Measurements from ENCODE around the gene ANTKMT.
"Not testable (repeated sequence)": the region's sequence is repeated elsewhere in the genome, so short reads cannot be mapped to it uniquely, and the experiment has no call there.

Gene ANTKMT

DNA sequence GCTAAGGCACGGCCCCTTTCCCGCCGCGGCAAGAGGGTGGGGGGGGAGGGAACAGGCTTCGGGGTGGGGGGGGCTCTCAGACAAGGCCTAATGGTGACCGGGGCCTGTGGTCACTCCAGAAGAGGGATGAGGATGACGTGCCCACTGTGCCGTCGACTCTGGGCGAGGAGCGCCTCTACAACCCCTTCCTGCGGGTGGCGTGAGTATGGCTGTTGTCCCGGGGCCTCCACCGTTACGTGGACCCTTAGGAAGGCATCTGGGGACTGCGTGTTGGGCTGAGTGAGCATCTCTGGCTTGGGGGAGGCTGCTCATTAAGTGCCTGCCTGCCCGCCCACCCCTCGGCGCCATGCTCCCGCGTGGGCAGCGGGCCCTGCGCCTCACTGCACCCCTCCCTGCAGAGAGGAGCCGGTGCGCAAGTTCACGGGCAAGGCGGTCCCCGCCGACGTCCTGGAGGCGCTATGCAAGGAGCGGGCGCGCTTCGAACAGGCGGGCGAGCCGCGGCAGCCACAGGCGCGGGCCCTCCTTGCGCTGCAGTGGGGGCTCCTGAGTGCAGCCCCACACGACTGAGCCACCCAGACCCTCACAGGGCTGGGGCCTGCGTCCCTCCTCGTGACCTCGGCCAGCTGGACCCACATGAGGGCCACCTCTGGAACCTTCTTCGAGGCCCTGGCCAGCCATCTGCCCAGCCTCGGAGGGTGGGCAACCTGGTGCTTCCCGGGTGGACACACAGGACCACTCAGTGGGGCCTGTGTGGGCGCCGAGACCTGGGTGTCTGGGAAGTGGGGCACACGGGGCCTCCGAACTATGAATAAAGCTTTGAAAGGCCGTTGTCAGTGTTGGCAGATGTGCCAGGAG lies 8.2 kb downstream of the ANTKMT start:
- no peak for DNase-seq

DNA sequence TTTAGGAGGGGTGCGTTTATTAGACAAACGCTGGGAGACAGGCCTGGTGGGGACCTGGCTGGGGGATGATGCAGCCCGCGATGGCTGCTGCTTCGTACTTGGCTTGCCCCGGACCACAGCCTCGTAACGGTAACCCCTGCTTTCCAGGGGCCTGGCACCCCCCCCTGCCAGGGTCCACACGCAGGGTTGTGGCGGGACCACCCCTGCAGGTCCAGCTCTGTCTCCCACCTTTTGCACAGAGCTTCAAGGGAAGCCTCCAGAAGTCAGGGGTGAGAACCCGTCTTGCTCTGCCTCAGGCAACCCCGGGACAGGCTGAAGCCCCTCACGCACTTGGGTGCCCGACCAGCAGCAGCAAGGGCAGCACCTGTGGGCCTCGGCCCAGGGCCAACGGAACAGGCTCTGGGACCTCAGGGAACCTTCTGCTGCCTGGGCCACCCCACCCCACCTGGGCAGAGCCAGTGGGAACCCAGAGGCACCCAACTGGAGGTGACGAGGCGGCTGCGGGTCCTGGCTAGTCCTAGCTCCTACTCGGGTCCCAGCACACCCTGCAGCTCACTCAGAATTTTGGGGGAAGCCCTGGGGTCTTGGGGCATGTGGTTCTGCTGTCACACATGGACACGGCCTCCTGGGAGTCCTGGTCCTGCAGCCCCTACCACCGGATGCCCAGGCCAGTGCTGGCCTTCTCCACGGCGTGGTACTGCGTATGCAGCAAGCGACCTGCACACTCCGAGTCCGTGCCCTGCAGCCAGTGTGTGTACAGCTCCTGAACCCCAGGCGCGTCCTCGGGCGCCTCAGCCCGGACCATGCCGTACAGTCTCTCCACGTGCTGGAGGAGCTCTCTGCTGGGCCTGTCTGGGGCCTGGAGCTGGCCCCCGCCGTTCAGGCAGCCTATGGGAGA lies 9.1 kb downstream of the ANTKMT start:
- DNase-seq, result no peak

DNA sequence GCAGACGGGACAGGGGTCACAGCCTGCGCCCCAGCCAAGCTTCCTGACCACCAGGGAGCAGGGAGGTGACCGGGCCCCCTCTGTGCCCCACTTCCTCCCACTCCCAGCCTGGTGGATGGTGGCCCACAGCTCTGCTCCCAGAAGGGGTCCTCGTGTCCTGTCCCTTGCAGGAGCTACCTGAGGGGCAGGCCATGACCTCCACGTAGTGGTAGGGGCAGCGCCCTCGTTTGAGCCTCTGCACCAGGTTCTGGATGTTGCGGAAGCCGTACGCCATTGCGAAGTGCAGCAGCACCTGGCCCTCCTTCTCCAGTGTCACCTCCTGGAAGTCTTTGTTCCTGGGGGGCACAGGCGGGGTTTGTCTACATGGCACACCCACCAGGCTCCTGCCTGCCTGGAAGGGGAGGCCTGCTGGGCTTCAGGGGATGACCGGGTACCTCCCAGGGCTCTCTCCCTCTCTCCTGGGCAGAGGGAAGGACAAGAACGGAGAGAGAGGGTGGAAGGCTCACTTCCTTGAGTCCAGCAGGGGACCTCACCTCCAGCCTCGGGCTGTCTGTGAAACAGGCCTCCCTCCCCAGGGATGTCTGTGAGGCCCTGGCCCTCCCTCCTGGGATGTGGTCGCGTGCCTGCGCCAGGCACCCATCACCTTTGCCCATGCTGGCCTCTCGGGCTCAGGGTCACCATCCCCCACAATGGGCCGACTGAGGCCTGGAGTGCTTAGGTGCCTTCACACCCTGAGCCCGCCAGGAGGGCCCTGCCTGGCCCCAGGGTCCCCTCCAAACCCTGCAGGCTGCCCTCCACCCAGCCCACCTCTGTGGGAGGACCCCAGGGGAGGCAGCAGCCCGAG lies 9.9 kb downstream of the ANTKMT start:
- DNase-seq, result no peak

DNA sequence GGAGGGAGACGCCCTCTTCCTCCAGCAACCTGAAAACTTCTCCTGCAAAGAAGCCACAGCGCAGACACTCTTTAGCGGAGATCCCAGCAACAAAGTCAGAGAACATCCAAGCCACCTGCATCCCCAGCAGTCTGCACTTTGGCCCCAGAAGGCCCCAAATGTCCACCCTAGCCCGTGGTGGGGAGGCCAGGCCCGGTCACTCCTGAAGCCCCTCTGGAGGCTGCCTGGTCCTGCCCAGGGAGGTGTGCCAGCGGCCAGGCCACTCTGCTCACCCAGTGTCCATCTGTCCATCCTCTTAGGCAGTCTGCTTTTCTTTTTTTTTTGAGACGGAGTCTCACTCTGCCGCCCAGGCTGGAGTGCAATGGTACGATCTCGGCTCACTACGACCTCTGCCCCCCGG lies 11.4 kb downstream of the ANTKMT start:
- no peak for DNase-seq

DNA sequence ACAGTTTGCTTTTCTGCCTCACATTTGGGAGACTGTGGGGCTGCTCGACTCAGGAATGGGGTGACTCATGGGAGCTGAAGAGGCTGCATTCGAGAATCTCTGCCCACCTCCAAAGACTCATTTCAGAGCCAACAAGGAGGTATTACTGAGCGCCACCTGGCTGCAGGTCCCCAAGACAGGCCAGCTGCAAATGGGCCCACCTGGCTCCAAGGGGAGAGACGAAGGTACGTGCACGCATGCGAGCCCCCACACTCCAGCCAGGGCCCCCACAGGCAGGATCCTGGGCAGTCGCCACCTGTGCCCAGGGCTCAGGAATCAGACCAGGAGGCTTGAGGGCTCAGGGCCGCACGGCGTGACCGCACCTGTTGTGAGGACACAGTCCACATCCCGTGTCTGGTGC lies 12.0 kb downstream of the ANTKMT start:
- DNase-seq, result no peak

DNA sequence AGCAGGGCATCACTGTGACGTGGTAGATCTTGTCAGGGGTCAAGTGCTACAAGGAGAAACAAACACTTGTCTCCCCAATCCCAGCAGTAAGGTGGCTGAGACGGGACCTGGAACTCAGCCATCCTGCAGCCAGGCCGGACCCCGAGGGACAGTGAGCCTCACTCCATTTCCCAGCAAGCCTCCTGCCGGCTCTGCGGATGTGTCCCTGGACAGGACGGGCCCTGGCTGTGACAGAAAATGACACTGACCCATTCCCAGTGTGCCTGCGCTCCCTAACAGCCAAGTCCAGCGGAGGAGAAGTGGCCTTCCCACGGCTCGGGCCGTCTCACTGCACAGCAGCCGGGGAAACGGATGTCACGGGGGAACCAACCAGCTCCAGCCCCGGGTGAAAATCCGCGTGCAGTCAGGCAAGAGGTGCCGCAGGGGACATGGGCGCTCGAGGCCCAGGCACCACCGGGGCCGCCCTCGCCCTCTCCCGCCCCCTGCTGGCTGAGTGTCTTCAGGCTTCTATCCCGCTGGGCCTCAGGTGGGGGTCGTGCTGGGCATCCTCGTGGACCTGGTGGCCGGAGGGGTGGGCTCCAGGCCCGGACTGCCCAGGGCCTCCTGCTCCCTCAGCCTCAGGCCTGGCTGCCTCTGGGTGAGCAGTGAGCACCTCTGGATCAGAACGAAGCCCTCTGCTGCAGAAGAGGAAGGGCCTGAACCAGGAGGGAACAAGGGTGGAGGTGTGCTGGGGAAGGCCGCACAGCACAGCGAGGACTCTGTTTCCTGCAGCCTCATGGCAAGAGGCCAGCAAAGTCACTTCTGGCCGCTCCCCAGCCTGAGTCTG lies 12.6 kb downstream of the ANTKMT start:
- no peak for DNase-seq

DNA sequence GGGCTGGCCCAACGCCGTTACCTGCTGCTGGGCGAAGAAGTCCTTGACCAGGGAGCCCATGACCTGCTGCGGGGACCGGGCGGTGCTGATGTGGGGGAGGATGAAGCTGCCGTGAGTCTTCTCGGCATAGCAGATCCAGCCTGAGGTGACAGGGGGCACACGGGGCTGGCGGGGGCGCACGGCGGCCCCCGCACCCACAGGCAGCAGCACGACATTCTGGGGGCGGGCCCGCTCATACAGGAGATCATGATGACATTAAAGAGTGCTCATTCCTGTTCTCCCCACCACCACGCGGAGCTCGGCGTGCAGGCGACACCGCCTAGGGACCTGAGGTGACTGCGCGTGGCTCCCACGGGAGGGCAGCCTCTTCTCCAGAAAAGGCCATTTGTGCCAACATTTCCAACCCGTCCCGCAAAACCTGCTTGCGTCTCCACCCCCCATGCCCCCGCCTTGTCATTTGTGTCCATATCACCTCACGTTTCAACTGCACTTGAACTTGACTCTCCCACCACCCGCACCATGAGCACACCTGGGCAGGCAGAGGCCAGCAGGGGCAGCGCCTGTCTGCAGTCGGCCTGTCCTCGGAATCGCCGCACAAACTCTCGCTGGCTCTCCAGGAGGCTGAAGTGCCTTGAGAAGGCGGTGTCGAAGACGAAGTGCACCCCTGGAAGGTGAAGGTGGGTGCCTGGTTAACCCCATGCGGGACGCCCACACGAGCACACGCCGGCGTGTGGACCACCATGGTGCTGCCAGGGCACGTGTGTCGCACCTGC lies 13.4 kb downstream of the ANTKMT start:
- DNase-seq, result no peak

DNA sequence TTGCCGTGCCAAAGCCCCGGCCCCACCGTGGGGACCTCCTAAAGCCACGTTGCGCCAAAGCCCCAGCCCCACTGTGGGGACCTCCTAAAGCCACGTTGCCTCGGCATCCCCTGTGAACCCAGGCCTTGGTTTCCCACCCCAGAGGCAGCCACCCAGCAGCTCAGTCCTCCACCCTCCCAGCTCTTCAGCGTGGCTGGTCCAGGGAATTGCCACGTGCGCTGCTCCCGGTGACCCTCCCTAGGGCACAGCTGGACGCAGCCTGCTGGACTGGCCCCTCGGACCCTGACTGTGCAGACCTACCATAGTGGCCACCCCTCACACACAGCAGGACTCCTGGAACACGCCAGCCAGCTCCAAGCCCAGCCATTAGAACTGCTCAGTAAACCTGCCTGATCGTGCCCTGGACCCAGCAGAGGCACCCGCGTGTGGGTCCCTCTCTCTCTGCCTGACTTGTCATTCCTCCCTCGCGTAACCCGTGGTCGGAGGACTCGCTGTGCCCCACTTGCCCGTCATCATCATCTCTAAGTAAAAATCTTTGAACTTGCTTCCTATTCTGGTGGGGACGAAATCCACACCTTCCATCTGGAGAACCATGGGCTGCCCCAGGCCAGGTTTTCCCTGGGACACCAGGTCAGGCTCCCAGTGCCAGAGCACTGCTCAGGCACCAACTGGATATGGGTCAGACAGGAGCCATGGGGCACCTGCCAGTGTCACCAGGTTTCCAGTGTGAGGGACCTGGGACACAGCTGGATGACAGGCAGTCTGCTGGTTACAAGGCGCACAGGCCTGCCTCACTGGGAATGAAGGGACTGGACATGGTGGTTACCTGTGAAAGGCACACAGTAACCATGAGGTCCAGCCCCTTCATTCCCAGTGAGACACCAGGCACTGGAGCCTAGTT lies 14.3 kb downstream of the ANTKMT start:
- no peak for DNase-seq

DNA sequence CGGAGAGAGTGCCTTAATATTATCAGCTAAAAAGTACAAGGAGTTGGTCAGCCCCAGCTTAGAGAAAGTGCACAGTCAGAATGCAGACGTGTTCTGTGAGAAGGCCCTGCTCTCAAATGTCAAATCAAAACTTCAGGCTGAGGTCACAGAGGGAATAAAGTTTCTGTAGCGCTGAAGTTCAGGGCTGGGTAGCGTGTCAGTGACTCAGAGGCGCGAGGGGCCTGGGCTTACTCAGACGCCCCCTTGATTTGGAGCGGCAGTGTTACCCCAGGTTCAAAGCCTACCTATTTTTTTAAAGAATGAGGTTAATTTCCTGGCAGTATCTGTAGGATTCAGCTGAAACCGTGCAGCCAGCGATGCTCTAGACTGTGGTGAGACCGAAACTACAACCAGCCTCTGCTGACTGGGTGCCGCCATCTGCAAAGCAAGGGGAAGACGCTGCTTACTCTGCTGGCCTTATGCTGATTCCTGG lies 15.1 kb downstream of the ANTKMT start:
- DNase-seq, result no peak

DNA sequence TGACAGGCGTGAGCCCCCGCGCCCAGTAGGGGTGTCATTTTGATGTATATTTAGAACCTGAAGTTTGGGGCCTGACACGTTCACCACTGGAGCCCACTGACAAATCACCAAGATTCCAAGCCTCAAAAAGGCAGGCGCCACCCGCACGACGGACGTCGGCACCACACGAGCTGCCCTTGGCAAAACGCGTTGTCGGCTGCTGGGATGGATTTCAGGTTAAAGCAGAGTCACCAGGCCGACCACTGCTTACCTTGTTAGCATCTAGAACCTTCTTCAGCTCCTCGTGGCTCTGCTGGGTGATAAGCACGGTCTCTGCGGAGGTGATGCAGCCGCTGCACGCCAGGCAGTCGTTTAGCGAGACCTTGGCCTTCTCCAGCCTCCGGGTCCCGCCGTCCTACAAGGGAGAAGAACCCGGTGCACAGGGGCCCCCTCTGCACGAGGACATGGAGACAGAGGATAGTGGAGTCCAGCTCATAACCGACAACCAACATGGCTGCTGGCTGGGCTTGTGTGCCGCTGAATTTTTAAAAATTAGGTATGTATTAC lies 16.1 kb downstream of the ANTKMT start:
- DNase-seq, result no peak

DNA sequence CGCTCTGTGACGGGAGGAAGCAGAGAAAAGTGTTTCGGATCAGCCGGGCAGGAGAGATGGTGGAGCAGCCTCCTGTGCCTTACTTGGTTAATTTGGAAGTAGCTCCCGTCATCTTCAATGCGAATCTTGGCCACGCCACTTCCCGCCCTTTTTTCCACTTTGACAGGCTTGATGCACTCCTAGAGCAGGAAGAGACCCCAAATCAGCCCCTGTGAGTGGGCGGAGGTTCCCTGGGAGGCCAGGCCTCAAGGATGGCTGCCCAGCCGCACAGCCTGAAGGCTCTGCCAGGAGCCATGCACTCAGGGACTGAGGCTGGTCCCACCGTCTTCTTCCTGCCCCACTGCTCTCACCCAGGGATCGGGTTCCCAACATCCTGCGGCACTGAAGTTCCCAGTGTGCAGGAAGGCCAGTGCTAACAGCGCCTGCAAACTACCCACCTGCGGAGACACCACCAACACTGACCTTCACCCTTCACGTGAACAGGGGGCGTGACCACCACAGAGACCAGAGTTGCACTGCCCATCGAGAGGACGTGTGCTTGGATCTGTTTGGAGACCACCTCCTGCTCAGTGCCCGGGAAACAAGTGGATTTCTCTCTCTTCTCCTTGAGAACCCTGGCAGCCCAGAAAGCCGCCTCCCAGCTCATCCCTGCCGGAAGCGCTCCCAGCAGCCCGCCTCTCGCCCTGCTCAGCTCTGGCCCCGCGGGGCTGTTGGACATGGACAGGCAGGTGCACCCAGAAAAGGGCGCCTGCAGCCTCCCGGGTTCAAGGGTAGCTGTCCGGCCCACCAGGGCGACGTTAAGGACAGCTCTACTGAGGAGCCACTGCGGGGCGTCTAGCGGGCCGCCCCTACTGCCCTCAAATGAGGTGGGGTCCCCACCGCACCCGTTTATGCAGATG lies 18.9 kb downstream of the ANTKMT start:
- no peak for DNase-seq

DNA sequence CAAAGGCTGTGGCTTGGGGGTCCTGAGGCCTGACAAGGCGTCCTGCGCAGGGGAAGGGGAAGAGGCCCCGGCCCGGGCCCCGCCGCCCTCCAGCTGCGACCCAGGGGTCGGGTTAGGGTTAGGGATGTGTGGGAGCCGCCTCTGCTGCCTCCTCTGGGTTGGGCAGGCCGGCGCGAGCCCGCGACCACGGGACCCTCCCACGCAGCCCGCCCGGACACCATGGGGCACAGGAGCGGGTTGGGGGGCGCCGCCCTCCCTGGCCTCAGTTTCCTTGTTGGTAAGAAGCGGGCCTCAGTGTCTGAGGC lies 19.5 kb downstream of the ANTKMT start:
- no peak for DNase-seq

DNA sequence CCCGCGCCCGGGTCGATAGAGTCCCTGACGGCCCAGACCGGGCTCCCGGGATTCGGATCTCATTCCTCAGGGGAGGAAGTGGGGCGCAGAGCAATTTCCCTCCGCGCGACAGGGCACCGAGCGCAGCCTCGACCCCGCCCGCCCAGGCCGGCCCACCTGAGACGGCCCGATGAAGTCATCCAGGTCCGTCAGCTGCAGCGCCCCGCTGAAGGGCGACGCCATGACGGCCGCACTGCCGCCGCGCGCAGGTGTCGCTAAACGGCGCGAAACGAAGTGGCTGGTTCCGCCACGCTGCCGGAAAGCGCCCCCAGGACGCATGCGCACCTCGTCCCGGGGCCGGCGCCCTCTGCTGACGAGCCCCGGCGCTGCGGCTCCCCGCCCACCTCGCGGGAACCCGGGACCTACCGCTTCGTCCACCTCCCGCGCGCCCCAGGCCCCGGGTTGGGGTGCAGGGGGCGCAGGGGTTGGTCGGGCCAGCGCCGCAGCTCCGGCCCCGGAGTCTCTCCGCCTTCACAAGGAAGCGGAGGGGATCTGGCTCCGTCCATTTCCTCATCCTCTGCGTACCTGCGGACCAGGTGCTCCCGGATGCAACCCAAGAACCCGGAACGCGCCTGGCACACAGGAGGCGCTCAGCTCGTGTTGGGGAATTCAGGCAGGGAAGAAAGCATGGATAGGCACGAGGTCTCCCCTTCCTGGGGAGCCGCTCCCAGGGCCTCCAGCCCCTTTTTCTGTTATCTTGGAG lies 20.0 kb downstream of the ANTKMT start, which contains the start of gene CIAO3:
Gene CIAO3 (minus strand): TSS at position 234 of the 742 bp plus-strand sequence. CDS start 12 bp downstream, at position 222.
- no peak for DNase-seq

DNA sequence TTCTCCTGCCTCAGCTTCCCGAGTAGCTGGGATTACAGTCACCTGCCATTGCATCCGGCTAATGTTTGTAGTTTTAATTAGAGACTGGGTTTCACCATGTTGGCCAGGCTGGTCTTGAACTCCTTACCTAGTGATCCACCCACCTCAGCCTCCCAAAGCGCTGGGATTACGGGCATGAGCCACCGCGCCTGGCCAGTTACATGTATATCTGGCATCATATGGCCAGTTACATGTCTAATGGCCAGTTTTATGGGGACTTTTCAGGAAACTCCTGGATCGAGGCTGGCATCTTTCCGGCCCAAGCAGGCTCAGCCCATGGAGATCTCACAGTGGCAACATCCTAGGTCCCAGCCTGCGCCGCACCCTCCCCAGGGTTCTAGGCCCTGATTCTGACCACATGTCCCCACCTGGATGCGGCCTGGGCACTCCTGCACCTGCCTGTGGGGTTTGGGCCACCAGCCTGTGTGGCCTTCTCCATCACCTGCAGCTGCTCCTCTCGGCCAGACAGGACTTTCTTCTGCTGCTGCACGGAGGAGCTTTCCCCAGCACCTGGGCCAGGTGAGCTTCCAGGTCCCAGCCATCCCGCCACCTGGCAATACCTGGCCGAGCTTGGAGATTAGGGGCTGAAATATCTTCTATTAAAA lies 21.2 kb downstream of the ANTKMT start:
- no peak for DNase-seq

DNA sequence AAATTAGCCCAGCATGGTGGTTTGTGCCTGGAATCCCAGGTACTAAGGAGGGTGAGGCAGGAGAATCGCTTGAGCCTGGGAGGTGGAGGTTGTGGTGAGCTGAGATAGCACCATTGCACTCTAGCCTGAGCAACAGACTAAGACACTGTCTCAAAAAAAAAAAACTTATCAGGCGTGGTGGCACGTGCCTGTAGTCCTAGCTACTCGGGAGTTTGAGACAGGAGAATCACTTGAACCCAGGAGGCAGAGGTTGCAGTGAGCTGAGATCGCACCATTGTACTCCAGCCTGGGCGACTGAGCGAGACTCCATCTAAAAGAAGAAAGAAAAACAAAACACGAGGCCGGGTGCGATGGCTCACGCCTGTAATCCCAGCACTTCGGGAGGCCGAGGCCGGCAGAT lies 21.9 kb downstream of the ANTKMT start:
- DNase-seq, result not testable (repeated sequence)

DNA sequence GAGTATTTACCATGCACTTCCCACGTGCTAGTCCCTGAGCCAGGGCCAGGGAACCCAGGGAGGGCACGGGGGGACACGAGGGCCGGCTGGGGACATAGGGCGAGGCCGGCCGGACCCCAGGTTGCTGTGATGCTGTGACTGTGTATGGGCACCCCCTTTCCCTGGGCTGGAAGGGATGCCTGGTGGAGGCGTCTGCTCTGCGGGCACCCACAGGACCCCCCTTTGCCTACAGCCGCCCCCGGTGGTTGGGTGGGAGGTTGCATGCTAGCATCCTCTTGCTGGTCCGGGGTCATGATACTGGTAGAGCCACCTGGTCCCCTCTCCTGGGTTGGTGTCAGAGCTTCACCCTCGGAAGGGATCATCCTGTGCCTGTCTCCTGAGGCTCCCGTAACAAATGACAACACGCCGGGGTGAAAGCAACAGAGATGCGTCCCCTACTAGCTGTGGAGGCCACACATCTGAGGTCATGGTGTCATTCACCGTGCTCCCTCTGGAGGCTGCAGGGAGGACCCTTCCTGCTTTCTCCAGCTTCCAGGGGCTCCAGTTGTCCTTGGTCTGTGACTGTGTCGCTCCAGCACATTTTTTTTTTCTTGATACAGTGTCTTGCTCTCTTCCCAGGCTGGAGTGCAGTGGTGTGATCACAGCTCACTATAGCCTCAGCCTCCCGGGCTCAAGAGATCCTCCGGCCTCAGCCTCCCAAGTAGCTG lies 23.0 kb downstream of the ANTKMT start:
- no peak for DNase-seq

DNA sequence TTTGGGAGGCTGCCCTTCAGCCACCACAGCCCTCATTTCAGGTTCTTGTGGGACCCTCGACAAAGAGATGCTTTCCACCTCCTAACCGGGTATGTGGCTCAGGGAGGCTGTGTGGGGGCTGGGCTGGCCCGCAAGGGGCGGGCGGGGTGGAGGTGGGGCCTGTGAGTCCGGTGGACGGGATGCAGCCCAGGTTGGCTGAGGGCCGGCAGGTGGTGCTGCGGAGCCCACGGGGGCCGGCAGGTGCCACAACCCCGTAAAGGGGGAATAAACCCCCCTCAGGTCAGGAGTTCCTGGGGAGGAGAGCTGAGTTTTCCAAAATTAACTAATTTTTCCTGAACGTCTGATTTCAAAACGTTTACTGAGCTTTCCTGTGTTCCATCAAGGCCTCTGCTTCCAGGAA lies 24.8 kb downstream of the ANTKMT start:
- DNase-seq, result no peak
